Stimulated activated CD4-positive, alpha-beta T cell treated with anti-CD3 and anti-CD28 coated beads, Interleukin-12 subunit alpha, Interleukin-12 subunit beta, amount 100 ng/mL, for 24 hours (primary cell): Measurements from ENCODE around the gene BCOR.

Source experiments
- DNase-seq, 2 experiments: peaks; one replicate each; pipeline ENCODE4 v3.0.0-alpha.2; 2020; ENCODE audit warnings: low read depth in 2 of 2

Gene BCOR

DNA sequence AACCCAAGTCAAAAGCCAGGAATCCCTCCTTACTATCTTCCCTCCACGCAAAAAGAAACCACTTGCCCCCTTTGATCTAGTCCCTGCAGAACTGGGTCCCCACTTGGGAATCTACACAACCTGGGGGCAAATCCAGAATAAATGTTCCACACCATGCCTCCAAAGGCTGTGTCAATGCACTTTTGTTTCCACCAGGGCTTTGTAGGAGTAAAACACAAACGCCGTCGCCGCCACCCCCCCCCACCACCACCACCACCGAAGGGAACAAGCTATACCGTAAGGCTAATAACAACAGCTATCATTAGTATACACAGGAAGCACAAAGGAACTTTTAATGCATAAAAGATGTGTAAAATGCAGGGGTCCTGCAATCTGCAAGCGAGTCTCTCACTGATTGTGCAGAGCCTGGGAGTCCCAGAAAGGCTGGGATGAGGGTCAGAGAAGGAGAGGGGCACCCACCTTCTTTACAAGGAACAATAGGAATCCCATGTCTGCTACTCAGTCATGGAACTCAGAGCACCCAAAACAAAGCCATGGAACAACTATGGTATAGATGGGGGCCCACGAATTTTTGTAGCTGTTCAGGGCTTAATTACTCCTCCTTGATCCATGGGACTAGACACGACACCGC lies 13.2 kb downstream of the BCOR start:
- no peak for DNase-seq

DNA sequence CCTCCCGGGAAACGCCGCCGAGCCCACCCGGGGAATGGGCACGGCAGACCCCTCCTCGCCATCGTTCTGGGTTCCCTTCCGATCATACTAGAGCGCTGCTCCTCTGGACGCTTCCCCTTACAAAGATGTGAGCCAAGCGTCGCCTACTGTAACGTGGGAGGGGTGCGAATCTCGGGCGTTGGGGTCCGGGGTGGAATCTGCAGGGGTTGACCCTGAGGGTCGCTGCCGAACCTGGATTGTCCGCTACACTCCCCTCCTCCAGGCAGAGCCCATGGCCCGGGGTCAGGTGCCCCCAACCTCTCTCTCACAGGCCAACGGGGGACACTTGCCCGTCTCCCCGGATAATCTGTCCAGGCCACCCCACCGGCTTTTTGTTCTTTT lies 13.8 kb downstream of the BCOR start:
- DNase-seq = no peak

DNA sequence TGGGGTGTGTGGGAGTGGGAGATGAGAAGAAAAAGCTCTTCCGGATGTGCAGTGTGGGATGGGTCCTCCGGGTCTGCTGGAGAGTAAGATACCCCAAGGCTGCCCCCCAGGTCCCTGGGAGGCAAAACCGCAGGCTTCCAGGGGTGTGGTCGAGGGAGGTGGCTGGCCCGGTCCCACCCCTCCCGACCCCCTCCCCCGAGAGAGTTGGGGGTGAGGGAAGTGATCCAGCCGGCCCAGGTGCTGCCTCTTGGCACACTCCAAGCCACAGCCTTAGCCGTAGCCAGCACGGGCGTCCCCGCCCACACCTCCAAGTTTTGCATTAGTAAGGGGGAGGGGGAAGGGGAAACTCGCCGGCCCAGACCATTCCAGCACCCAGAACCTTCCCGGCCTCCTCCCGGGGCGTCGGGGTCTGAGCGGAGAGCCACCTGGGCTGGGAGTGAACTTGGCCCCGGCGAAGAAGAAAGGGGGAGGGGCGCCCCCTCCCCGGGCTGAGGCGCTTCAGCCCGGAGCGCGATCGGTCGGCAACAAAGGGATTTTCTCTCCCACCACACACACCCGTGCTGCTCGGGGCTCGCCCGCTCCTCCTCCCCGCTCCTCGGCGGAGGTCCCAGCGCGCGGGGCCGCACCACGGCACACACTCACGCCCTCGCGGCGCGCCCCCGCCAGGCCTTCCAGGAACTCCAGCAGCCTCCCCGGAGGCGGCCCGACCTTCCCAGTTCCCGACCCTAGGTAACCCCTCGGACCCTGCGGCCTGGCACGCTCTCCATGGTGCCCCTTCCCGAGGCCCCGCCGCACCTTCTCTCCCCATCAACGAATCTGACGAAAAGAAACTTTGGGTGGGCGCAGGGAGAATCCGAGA lies 14.4 kb downstream of the BCOR start:
- DNase-seq = no peak

DNA sequence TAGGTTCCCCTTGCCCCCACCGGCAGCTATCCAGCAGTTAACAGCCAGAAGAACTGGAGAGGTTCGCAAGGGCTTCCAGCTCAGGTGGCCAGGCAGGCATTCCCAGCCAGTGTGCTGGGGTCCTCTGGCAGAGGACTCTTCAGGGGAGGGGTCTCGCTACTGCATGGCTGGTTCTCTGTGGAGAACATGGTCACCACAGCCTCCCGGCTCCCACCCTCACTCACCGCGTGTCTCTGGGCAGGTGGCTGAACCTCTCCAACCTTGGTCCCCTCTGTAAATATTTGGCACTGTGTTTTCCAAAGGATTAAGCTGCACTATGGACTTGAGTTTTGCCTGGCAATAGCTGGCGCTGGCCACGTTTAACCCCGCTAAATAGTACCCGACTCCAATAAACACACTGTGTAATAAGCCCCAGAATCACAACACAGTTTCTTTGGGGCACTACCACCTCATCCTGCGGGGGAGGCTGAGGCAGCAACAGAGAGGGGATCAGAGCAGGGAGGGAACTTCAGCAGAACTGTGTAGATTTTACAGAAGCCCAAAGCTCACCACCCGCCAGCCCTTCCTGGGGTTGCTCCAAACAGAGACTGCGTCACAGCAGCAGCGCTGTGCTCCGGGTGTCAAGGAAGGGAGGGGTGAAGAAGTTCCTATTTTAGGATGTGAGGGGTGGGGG lies 15.2 kb downstream of the BCOR start:
- no peak for DNase-seq

DNA sequence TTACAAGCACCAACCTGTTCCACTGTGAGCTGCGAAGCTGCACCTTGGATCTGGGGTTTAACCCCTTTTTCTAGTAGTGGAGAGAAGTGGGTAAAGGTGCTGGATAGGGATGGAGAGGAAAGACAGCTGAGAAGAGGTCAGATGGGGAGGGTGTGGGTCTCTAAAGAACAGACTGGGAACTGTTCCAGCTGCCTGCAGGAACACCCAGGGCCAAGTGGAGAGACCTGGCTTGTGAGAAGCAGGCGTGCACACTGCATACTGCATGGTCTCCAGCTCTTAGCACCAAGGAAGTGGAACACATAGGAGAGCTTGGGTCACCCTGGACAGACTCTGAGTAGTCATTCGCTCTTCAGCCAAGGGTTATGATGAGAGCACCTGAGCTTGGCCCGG lies 16.1 kb downstream of the BCOR start:
- DNase-seq = no peak

DNA sequence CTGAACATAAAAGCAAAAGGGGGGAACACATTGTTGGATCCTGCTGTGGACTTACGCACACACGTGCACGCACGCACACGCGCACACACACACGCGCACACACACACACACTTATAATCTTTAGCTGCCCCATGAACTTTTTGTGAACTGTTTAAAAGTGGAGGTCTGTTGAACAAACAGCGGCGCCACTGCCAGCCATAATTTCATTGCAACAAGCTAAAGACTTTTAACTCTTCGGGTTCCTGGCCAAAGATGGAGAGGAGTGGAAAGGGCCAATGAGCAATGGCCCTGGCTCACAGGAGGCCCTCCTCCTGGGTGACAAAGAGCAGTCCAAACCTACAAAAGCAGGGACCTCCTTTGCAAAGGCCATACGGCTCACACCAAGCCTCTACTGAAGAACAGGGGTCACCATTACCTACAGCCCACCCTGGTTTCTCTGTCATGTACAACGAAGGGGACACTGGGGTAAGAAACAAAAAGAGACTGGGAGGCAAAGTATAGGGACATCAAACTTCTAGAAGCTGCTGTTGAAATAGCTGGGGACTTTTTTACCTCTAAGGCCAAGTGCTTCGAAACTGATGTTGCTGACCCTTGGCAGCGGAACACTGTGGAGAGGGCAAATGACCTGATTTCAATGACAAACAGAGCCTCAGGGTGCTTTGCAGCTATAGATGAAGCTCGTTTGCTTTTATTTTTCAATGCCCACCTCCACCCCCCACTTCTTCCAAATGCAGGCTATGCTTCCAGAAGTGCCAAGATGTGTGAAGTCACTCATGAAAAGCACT lies 16.7 kb downstream of the BCOR start:
- no peak for DNase-seq

DNA sequence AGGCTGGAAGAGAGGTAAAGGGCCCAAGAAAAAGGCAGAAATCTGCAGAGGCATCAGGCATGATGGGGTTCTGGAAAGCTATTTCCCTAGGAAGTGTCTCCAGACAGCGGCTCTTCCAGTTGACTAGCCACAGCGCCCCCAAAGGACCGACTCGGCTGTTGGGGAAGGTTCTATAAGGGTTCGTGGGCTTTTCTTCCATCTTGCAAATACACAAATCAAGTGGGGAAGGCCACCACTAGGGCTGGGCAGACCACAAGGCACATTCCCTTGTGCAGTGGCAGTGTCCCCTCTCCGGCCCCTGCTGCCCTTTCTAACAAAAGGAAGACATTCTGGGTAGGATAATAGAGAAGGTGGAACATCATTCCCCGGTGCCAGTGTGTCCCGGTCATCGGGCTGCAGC lies 18.2 kb downstream of the BCOR start:
- no peak for DNase-seq

DNA sequence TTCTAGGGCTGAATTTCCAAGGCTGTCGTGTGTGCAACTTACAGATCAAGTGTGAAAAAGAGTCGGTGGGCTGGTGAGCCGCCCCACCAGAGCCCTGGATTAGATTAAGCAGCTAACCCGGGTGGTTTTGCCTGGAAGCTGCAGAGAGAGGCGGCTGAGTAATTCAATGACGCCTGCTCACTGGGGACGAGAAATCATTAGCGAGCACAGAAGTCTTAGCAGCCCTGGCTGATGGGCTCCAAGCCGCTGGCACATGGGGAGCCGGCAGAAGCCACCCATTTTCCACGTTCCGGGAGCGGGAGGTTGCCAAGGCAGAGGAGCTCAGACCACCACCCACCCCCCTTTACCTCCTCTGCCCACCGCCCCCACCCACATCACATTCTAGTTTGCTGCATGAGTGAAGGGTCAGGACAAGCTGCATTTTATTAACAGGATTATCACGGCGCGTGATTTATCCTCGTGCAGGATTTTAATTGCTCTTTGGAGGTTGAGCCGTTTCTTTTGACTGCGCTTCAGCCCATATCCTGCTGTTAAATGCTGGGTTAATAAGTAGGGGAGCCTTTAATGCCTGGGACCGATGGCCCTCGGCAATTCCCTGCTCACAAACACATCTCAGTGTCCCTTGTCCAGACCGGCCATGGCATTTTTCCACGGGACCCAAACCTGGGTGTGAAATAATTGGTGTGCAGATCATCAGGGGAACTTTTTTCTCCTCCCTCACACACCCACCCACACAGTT lies 19.1 kb downstream of the BCOR start:
- DNase-seq = no peak

DNA sequence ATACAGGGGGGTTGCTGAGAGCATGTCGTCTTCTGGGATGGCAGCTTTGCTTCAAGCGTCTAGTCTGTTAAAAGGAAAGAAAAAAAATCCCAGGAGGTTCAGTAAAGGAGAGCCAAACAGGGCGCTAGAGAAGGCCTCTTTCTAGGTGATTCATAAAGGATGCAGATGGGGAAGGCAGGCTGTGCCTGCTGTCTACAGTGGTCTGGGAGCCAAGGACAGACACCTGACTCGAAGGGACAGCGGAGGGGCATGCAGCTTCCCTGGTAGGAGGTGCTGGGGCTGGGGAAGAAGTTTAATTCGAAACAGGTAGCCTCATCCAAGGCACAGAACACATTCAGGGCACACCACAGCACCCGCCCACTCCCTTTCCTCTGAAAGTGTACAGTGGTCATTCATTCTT lies 19.9 kb downstream of the BCOR start:
- no peak for DNase-seq

DNA sequence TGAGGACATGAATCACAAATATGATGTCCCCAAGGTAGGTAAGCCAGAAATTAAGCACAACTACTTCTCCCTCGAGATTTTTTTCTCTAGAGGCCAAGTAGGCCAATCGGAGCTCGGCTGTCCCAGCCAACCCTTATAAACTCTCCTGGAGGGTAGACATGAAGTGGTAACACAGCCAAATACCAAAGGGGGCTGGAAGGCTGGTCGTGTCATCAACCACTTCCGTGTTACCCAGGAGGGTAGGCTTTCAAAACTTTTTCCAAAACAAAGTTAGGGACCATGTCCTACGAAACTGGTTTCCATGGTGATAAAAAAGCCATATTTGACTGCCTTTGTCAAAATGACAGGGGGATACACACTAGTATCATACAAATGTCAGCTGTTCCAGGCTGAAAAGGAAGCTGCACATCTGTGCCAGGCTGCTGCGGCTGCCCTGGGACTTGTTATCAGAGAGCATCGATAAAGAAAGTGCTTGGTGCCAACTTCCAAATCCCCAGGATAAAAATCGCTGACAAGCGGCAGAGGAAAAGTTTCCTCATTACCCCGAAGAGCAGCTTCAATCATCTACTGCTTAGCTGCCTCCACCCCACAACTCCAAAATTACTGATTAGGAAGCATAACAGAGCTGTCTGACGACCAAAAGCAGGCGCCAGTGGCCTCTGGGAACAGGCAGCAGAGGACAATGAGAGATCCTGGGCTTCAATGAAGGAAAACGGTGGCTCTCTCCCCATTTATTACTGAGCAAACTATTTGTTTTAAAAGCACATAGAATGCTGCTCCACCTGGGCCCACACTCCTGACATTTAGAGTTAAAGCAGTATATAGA lies 20.8 kb downstream of the BCOR start:
- no peak for DNase-seq

DNA sequence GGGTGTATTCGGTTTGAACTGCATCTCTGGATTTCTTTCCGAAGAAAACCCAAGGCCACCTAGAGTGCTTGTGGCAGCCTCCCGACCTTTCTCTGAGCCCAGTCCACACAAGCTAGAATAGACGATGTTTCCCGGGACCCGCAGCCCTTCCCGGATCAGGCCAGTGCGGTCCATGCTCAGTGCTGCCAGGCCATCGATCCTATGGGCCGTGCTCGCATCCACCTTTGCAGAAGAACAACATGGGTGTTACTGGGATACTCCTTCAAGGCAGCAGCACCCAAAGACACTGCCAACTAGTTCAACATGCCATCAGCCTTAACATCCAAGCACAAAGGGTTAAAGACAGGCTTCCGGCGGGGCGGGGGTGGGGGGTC lies 22.8 kb downstream of the BCOR start:
- DNase-seq = no peak

DNA sequence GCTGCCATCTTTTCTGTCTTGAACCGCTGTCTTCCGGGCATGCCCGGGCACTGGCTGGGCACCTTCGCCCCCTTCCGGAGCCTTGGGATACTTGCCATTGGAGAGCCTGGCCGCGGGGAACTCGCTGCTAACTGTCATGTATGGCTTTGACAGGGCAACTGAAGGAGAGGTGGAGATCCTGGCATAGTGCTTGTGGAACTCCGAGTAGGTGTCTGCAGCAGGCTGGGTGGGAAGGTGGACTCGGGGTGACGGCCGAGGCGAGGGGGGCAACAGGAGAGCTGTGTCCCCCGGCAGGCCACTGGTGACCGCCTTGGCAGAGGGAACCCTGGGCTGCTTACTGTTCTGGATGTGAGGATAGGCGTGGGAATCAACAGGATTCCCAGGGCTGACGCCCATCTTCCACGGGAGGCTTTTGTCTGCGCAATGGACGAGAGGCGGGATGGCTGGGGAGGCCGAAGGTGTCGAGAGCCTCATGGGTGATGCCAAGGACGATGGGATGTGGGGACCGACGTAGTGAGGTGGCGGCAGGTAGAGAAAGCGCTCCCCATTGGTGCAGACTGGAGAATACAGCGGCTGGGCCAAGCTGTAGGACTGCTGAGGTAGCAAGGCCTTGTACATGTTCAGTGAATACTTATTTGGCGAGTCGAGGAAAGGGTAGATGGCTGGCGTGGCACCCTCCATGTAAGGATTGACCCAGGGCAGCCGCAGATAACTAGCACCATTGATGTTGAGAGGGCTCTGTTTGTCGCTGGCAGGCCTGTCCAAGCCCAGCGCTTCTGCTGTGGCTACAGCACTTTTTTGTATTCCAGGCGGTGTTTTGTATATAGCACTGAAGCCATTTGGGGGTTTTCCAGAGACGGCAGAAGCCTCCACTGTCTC lies 23.4 kb downstream of the BCOR start:
- DNase-seq = no peak

DNA sequence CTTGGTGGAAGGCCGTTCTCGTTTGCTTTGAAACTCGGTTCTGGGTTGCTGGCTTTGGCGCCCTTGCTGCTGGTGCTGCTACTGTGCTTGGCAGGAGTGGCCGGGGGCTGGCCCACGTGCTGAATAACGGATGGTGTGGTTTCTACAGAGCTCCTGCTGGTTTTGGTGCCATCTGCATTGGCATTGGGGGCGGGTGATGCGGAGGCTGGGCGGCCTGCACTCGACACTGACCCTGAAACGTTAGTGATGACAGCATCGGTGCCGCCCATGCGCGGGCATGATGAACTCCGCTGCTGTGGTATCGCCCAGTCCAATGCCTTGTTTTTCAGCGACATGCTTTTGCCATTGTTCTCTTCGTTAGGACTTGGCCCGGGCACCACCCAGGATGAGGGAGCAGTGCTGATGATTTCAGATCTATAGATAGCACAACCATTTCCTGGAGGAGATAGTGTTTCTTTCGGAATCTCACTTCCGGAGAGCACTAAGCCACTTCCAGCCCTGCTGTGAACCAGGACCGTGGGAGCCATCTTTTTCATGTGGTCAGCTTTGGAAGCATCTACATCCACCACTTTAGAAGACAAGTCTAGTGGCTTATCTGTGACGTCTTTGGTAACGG lies 24.2 kb downstream of the BCOR start:
- DNase-seq = no peak

DNA sequence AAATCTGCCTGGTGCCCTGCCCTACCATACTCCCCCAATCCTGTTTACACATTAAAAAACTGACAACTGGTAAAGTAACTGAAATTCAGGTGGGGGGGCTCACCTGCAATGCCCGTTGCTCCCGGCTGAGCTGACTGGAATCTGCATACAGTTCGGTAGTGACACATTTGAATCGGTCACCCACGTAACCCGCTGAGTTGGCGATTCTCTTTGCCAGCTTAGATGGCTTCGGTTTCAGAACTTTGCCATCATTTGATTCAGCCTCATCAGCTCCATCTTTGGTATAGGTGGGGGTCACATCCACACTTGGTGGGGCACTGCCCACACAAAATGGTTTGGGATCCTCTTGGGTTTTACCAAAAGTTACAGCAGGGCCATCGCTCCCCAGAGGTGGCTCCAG lies 25.5 kb downstream of the BCOR start:
- DNase-seq = no peak

DNA sequence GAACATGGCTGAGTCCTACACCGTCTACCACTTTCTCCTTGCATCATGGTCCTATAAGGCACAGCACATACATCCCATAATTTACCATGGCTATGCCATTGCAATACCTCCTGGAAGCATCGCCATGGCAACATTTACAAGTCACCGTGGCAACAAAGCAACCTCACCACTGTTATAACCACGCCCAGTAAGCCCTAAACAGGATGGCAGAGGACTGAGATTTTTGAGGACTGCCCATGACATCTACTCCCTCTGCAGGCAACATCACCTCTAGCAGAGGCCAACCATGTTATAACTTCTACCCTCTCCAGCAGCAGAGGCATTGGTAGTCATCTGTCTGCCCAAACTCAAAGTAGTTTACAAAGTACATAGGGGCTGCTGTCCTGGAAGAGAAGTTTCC lies 29.7 kb downstream of the BCOR start:
- no peak for DNase-seq

DNA sequence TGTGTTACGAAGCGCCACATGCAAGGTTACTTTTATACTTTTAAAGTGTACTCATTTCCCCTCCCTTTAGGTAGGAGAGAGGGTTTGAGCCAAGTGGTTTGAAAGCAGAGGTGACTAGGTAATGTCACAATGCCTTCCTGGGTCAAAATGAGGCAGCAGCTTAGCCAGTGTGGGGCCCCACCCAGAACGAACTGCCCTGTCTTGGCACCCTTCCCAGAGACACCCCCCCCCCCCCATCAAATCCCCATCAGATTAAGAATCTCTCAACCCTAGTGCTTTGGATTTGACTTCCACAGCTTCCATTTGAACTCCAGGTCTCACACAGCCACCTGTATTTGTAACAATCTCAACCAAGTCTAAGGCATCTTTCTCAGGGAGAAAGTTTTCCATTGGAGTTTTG lies 31.1 kb downstream of the BCOR start:
- no peak for DNase-seq

DNA sequence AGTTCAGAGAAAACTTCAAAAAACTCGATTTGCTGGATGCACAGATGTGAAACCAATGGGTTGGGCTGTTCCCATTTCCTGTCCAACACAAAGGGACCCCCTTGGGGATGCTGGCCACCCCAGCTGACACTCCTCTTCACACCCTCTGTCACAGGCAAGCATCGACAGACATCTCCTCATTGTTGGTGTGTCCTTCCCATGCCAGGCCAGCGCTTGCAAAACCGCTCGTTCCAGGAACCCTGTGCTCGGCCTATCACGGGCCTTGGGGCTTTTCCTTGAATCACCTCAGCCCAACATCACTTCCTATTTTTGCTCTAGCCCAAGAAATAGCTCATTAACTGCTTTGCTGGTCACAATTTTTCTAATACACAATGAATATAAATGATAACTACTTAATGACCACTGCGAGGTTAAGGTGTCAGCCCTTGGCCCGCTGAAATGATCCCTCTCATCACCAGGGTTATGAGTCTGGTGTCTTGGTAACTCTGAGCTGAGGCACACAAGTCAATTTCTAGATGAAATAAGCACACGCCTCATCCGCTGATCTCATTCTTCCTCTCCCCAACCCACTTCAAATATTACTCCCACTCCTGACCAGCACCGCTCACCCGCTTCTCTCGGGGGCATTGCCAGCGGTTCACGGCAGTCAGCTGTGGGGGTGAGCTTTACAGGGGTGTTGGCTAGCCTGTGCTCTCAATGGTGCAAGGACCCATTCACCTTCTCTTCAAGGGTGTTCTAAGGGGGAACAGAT lies 32.3 kb downstream of the BCOR start:
- no peak for DNase-seq

DNA sequence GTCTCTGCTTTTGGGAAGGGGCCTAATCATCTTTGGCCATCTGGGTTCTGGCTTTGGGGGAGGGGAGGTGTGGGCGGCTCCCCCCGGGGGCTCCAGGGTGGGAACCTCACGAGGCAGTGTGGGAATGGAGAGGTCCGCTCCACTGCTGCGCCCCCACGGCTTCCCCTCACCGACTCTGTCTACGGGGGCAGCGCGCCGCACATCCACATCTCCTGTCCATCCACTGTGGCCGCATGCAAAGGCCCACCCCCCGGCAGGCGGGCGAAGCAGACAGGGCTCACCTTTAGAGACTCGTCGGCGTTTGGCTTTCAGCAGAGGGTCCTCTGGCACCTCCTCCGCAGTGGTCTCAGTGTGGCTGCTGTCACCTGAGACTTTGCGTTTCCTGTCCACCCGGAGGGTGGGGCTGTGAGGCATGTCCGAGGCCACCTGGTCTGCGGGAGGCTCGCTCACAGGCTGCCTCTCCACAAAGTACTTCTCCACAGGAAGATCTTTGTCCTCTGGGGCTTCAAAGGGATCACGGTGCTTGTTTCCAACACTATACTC lies 33.6 kb downstream of the BCOR start:
- DNase-seq = no peak
